K562 (cell line): Measurements from ENCODE around the gene FAM184B. TPM values are rescaled to one million over a fixed set of nuclear protein-coding genes. Genes with fewer than 3 reads are reported as not detected.

Experiments
- ATAC-seq: fragments of 200-7000 bp; cut with Tn5 transposase; 3 replicates; pipeline ENCODE4 v1.9.1; 2020; ENCODE audit warnings: moderate library complexity
- BruUV-seq: library from RNA; stranded (reverse); fragments of 400-500 nt; replicated peaks from 2 replicates; lab custom pipeline; 2021; lab: Mats Ljungman, UMichigan
- CTCF ChIA-PET: fragments of 300-600 bp; formaldehyde crosslinking; extraction: SDS; loops from one replicate; lab custom pipeline; 2021; ENCODE audit warnings: low intra/inter-chr PET ratio; lab: Yijun Ruan, JAX
- POLR2A ChIA-PET: fragments of 300-600, 350-650 bp; sonication (Branson Sonifier 250); formaldehyde crosslinking; extraction: SDS; loops from one replicate; lab custom pipeline; 2021; ENCODE audit warnings: antibody characterized with exemption, inconsistent platforms; lab: Yijun Ruan, JAX
- DNase-seq, 4 experiments: peaks; one replicate each; pipeline versions ENCODE4 v3.0.0 to v3.0.0-alpha.2; 2011 to 2018; ENCODE audit warnings: low spot score in 3 of 4, mixed read lengths in 3 of 4; ENCODE audit errors: extremely low read depth in 1 of 4
- FAIRE-seq: peaks from 2 replicates; lab custom pipeline; 2011; peaks lifted over from hg19 to GRCh38; lab: Jason Lieb, UNC
- H2AFZ ChIP-seq: 2 replicates; pipeline ENCODE4 v1.6.0; 2011; ENCODE audit warnings: low read depth, low read length, control low read depth, inconsistent platforms
- H3K27ac ChIP-seq: fragments of 200-600 bp; 3 replicates; pipeline ENCODE4 v1.8.0; 2011; ENCODE audit warnings: low read depth, mild to moderate bottlenecking, control low read depth, inconsistent platforms, low read length, moderate library complexity, mixed read lengths; ENCODE audit errors: extremely low read depth
- H3K27me3 ChIP-seq, 2 experiments: fragments of 300-600 bp in 1 of 2; 2 replicates in 1 of 2; 3 replicates in 1 of 2; pipeline versions ENCODE4 v1.6.0 to v1.8.0; 2011; ENCODE audit warnings: inconsistent platforms in 2 of 2, low read length in 2 of 2, mild to moderate bottlenecking in 1 of 2, mixed read lengths in 1 of 2, moderate library complexity in 1 of 2; ENCODE audit not compliant: control insufficient read depth in 2 of 2, insufficient read depth in 2 of 2
- H3K36me3 ChIP-seq: fragments of 300-600 bp; 3 replicates; pipeline ENCODE4 v1.8.0; 2011; ENCODE audit warnings: mild to moderate bottlenecking, low read length, inconsistent platforms; ENCODE audit not compliant: control insufficient read depth, insufficient read depth
- H3K4me1 ChIP-seq, 2 experiments: fragments of 200-600 bp in 1 of 2; replicated peaks in 1 of 2; 2 replicates in 1 of 2; 3 replicates in 1 of 2; pipeline versions ENCODE4 v1.5.1 to v1.8.0; 2011; ENCODE audit warnings: inconsistent platforms in 2 of 2, low read length in 2 of 2, mild to moderate bottlenecking in 1 of 2, mixed read lengths in 1 of 2, moderate library complexity in 1 of 2; ENCODE audit not compliant: control insufficient read depth in 2 of 2, insufficient read depth in 2 of 2
- H3K4me2 ChIP-seq: 2 replicates; pipeline ENCODE4 v1.6.1; 2011; ENCODE audit warnings: low read length, control low read depth, inconsistent platforms, mixed read lengths; ENCODE audit not compliant: insufficient read depth
- H3K4me3 ChIP-seq: fragments of 200-600 bp; sonication (generic), shearing (Covaris generic); 2 replicates; pipeline ENCODE4 v1.5.1; 2016; ENCODE audit warnings: control low read depth, inconsistent platforms
- H3K79me2 ChIP-seq: fragments of 200-600 bp; 3 replicates; pipeline ENCODE4 v1.8.0; 2011; ENCODE audit warnings: low read length, inconsistent platforms; ENCODE audit not compliant: control insufficient read depth, insufficient read depth
- H3K9ac ChIP-seq, 2 experiments: 2 replicates each; pipeline versions ENCODE4 v1.6.0 to v1.6.1; 2011; ENCODE audit warnings: low read depth in 2 of 2, low read length in 2 of 2, control low read depth in 1 of 2, inconsistent platforms in 1 of 2, mild to moderate bottlenecking in 1 of 2, mixed read lengths in 1 of 2; ENCODE audit not compliant: insufficient read depth in 1 of 2
- H3K9me1 ChIP-seq: one replicate; pipeline ENCODE4 v1.6.0; 2011; ENCODE audit warnings: inconsistent platforms, mild to moderate bottlenecking, low read length, moderate library complexity; ENCODE audit not compliant: control insufficient read depth, insufficient read depth
- H3K9me3 ChIP-seq: replicated peaks from 2 replicates; pipeline ENCODE4 v1.5.1; 2011; ENCODE audit warnings: low read depth, low read length, inconsistent platforms; ENCODE audit not compliant: control insufficient read depth, insufficient read depth
- H4K20me1 ChIP-seq: replicated peaks from 2 replicates; pipeline ENCODE4 v1.6.1; 2011; ENCODE audit warnings: low read length, inconsistent platforms, mixed read lengths; ENCODE audit not compliant: control insufficient read depth, insufficient read depth
- FOS ChIP-seq: IDR thresholded peaks from 3 replicates; pipeline ENCODE4 v1.6.1; 2011; ENCODE audit not compliant: insufficient read length; ENCODE audit errors: extremely low read depth
- GABPB2 ChIP-seq: fragments of 250-450 bp; sonication (Bioruptor Pico); conservative IDR thresholded peaks from 2 replicates; pipeline ENCODE4 v1.5.1; 2021; ENCODE audit warnings: mild to moderate bottlenecking
- KHSRP ChIP-seq: fragments of 450-650 bp; IDR thresholded peaks from 2 replicates; pipeline ENCODE4 v1.6.1; 2017
- MTA2 ChIP-seq: fragments of 450-650 bp; IDR thresholded peaks from 2 replicates; pipeline ENCODE4 v1.6.1; 2016; ENCODE audit warnings: low read depth
- RBM22 ChIP-seq: fragments of 200-400 bp; formaldehyde crosslinking; IDR thresholded peaks from 2 replicates; pipeline ENCODE4 v1.6.1; 2018; ENCODE audit warnings: low read length, low read depth; ENCODE audit not compliant: poor library complexity, severe bottlenecking
- SREBF1 ChIP-seq: fragments of 150-350 bp; IDR thresholded peaks from 2 replicates; pipeline ENCODE4 v1.6.1; 2014; ENCODE audit warnings: antibody characterized with exemption, low read depth, low read length, borderline replicate concordance
- ZC3H8 ChIP-seq: fragments of 450-650 bp; IDR thresholded peaks from 2 replicates; pipeline ENCODE4 v1.6.1; 2017
- ZNF668 ChIP-seq: fragments of 250-450 bp; sonication (Bioruptor Pico); IDR thresholded peaks from 2 replicates; pipeline ENCODE4 v1.8.0; 2022; ENCODE audit warnings: mild to moderate bottlenecking, inconsistent platforms
- ZNF707 ChIP-seq: fragments of 250-450 bp; sonication (Bioruptor Pico); conservative IDR thresholded peaks from 2 replicates; pipeline ENCODE4 v1.8.0; 2022; ENCODE audit warnings: inconsistent platforms, mild to moderate bottlenecking, moderate library complexity
- WGBS: fragments of 100-300 bp; shearing (Covaris generic); methylation state at CpG from one replicate; pipeline ENCODE4 v1.1.6; 2016; ENCODE audit warnings: low coverage, mixed read lengths; ENCODE audit not compliant: insufficient coverage; ENCODE audit errors: missing lambda C conversion rate; 5-methylcytosine and 5-hydroxymethylcytosine counted together
- in situ Hi-C: fragments of 300-500 bp; cut with MboI; formaldehyde crosslinking; loops from 4 replicates; pipeline ENCODE4 v1.15.0; 2018; ENCODE audit warnings: inconsistent platforms, mixed read lengths
- intact Hi-C: fragments of 100-400 bp; cut with micrococcal nuclease; formaldehyde crosslinking; loops from 2 replicates; pipeline ENCODE4 v1.14.2; 2022
- polyA plus RNA-seq, 8 experiments: library from polyadenylated mRNA; depleted of rRNA in 4 of 8; stranded (reverse) in 5 of 8; unstranded in 3 of 8; fragments of >200 nt; fragmentation: Nextera tagmentation in 2 of 8; fragmentation: Illumina TruSeq in 1 of 8; extraction: Ambion mirVana in 2 of 8; extraction: Trizol in 1 of 8; gene quantifications; 2 replicates each; pipeline versions ENCODE4 v1.2.1 to v1.2.3, GENCODE V29; 2011 to 2014; ENCODE audit warnings: inconsistent platforms in 1 of 8, missing spikeins in 1 of 8
- total RNA-seq, 7 experiments: library from RNA; depleted of rRNA in 6 of 7; stranded (reverse); fragments of >200 nt in 6 of 7; fragmentation: Illumina TruSeq in 2 of 7; extraction: Trizol in 2 of 7; gene quantifications; 2 replicates each; pipeline versions ENCODE4 v1.2.1 to v1.2.3, GENCODE V29; 2011 to 2021; ENCODE audit warnings: low replicate concordance in 1 of 7
- TF ChIP-seq, protein P1 (sequence below): fragments of 250-450 bp; sonication (Bioruptor Pico); IDR thresholded peaks from 2 replicates; pipeline ENCODE4 v1.5.0; 2021; ENCODE audit warnings: mild to moderate bottlenecking, borderline replicate concordance
- TF ChIP-seq, protein P2 (sequence below), 2 experiments: fragments of 150-350 bp in 1 of 2; IDR thresholded peaks; 2 replicates each; pipeline ENCODE4 v1.6.1; 2012 to 2016; ENCODE audit warnings: low read depth in 2 of 2, low read length in 2 of 2, mild to moderate bottlenecking in 1 of 2, moderate library complexity in 1 of 2
- TF ChIP-seq, protein P3 (sequence below): fragments of 450-650 bp; IDR thresholded peaks from 2 replicates; pipeline ENCODE4 v1.6.1; 2018; ENCODE audit not compliant: partially characterized antibody

The FAM184B gene
- total and polyA plus RNA-seq, 9 of the 15 experiments (the other 6 are each of a cell fraction or from before 2014, with no cell fraction given): not detected

DNA sequence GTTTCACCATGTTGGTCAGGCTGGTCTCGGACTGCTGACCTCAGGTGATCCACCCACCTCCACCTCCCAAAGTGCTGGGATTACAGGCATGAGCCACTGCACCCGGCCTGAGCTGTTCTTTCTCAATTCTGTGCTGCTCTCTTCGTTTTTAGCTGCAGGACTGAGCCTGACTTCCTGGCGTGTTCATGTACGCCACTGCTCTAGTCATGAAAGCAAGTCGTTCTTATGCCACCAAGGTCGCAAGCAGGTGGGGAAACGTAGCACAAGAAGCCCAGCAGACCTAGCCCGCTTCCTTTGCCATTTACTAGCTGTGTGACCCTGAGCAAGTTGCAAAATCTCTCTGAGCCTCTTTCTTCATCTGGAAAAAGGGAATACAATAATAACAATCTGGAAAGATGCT lies 123.6 kb downstream of the FAM184B start:
- Histone ChIP-seq H3K9ac (no peak overlapping the region), H4K20me1 (no peaks in the 10 kb centered on the region; the same call in 1 of the 2 replicates), H3K27ac (no peak overlapping the region), H3K4me2 (no peak overlapping the region), H3K4me1 (no peaks in the 10 kb centered on the region), H2AFZ (no peak overlapping the region), H3K27me3 (peaks cover 35 to 50% of the 10 kb centered on the region in 2 experiments), H3K79me2 (no peaks in the 10 kb centered on the region), H3K9me3 (no peaks in the 10 kb centered on the region), H3K9me1 (no peaks in the 10 kb centered on the region), H3K4me3 (no peak overlapping the region), H3K36me3 (no peaks in the 10 kb centered on the region)
- no TSS peak for BruUV-seq
- DNase-seq (no peak), ATAC-seq (no peak), FAIRE-seq (no peak)
- CTCF ChIA-PET: no interaction called here
- POLR2A ChIA-PET: interaction anchor here (0.9 kb wide), 1 partner anchor 153 kb away, joined by 3 read pairs; the partner anchor contains the start of gene NCAPG
- WGBS: under 1% methylated on average over 9 of the region's 9 CpGs
- intact Hi-C loops (no loop called here), in situ Hi-C loops (loop anchor here (25.0 kb wide), 1 partner anchor 929 kb away; no protein-coding TSS in a partner anchor)
- TF ChIP-seq ZC3H8: no peak
- TF ChIP-seq, protein P1, sequence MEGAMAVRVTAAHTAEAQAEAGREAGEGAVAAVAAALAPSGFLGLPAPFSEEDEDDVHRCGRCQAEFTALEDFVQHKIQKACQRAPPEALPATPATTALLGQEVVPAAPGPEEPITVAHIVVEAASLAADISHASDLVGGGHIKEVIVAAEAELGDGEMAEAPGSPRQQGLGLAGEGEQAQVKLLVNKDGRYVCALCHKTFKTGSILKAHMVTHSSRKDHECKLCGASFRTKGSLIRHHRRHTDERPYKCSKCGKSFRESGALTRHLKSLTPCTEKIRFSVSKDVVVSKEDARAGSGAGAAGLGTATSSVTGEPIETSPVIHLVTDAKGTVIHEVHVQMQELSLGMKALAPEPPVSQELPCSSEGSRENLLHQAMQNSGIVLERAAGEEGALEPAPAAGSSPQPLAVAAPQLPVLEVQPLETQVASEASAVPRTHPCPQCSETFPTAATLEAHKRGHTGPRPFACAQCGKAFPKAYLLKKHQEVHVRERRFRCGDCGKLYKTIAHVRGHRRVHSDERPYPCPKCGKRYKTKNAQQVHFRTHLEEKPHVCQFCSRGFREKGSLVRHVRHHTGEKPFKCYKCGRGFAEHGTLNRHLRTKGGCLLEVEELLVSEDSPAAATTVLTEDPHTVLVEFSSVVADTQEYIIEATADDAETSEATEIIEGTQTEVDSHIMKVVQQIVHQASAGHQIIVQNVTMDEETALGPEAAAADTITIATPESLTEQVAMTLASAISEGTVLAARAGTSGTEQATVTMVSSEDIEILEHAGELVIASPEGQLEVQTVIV: no peak
- TF ChIP-seq MTA2: no peak
- TF ChIP-seq FOS: no peak
- TF ChIP-seq GABPB2 (CRISPR knock-in tag): no peak
- TF ChIP-seq ZNF707 (CRISPR knock-in tag): no peak
- no peak for TF ChIP-seq RBM22
- TF ChIP-seq, protein P2, sequence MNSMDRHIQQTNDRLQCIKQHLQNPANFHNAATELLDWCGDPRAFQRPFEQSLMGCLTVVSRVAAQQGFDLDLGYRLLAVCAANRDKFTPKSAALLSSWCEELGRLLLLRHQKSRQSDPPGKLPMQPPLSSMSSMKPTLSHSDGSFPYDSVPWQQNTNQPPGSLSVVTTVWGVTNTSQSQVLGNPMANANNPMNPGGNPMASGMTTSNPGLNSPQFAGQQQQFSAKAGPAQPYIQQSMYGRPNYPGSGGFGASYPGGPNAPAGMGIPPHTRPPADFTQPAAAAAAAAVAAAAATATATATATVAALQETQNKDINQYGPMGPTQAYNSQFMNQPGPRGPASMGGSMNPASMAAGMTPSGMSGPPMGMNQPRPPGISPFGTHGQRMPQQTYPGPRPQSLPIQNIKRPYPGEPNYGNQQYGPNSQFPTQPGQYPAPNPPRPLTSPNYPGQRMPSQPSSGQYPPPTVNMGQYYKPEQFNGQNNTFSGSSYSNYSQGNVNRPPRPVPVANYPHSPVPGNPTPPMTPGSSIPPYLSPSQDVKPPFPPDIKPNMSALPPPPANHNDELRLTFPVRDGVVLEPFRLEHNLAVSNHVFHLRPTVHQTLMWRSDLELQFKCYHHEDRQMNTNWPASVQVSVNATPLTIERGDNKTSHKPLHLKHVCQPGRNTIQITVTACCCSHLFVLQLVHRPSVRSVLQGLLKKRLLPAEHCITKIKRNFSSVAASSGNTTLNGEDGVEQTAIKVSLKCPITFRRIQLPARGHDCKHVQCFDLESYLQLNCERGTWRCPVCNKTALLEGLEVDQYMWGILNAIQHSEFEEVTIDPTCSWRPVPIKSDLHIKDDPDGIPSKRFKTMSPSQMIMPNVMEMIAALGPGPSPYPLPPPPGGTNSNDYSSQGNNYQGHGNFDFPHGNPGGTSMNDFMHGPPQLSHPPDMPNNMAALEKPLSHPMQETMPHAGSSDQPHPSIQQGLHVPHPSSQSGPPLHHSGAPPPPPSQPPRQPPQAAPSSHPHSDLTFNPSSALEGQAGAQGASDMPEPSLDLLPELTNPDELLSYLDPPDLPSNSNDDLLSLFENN (IDR thresholded peaks at IDR 0.05; ENCODE audit: low read depth in 2 of 2, low read length in 2 of 2): no peak
- no peak for TF ChIP-seq SREBF1
- TF ChIP-seq ZNF668: no peak
- no peak for TF ChIP-seq KHSRP
- TF ChIP-seq, protein P3, sequence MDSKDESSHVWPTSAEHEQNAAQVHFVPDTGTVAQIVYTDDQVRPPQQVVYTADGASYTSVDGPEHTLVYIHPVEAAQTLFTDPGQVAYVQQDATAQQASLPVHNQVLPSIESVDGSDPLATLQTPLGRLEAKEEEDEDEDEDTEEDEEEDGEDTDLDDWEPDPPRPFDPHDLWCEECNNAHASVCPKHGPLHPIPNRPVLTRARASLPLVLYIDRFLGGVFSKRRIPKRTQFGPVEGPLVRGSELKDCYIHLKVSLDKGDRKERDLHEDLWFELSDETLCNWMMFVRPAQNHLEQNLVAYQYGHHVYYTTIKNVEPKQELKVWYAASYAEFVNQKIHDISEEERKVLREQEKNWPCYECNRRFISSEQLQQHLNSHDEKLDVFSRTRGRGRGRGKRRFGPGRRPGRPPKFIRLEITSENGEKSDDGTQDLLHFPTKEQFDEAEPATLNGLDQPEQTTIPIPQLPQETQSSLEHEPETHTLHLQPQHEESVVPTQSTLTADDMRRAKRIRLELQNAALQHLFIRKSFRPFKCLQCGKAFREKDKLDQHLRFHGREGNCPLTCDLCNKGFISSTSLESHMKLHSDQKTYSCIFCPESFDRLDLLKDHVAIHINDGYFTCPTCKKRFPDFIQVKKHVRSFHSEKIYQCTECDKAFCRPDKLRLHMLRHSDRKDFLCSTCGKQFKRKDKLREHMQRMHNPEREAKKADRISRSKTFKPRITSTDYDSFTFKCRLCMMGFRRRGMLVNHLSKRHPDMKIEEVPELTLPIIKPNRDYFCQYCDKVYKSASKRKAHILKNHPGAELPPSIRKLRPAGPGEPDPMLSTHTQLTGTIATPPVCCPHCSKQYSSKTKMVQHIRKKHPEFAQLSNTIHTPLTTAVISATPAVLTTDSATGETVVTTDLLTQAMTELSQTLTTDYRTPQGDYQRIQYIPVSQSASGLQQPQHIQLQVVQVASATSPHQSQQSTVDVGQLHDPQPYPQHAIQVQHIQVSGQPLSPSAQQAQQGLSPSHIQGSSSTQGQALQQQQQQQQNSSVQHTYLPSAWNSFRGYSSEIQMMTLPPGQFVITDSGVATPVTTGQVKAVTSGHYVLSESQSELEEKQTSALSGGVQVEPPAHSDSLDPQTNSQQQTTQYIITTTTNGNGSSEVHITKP: no peak
